Measurements from ENCODE around the gene FUBP1.
"Not testable (repeated sequence)": the region's sequence is repeated elsewhere in the genome, so short reads cannot be mapped to it uniquely, and the experiment has no call there.

FUBP1 gene

GRCh38 chr1:77978969-77979876 is at the start of gene FUBP1:
TSS of gene FUBP1 (minus strand) at chr1:77979072. CDS start at chr1:77979004, 68 bp downstream.
- TF ChIP-seq CTCF (conservative IDR thresholded peaks at IDR 0.05), result peak; percentile 80
- H3K27ac ChIP-seq, result peak within 1 kb of the TSS; percentile 98

GRCh38 chr1:78021134-78021533 is 42.3 kb upstream of the FUBP1 start:
- not testable (repeated sequence) for H3K27ac ChIP-seq

- TF ChIP-seq CTCF (conservative IDR thresholded peaks at IDR 0.05), result no peak
- no peak overlapping the region for H3K27ac ChIP-seq
Observed at GRCh38 chr1:78019024-78019423, 40.2 kb upstream of the FUBP1 start.

- H3K27ac ChIP-seq, result no peak overlapping the region
- no peak for TF ChIP-seq CTCF (conservative IDR thresholded peaks at IDR 0.05)
Observed at GRCh38 chr1:78015148-78015547, 36.3 kb upstream of the FUBP1 start.

GRCh38 chr1:78011050-78011449 is 32.2 kb upstream of the FUBP1 start:
- no peak for TF ChIP-seq CTCF (conservative IDR thresholded peaks at IDR 0.05)
- no peak overlapping the region for H3K27ac ChIP-seq

GRCh38 chr1:78009836-78010235 is 31.0 kb upstream of the FUBP1 start:
- no peak overlapping the region for H3K27ac ChIP-seq
- TF ChIP-seq CTCF (conservative IDR thresholded peaks at IDR 0.05), result no peak

- no peak for TF ChIP-seq CTCF (conservative IDR thresholded peaks at IDR 0.05)
- H3K27ac ChIP-seq, result no peak overlapping the region
Observed at GRCh38 chr1:78009276-78009675, 30.4 kb upstream of the FUBP1 start.

- H3K27ac ChIP-seq, result no peak overlapping the region
Observed at GRCh38 chr1:78007677-78008341, 28.9 kb upstream of the FUBP1 start.

More at GRCh38 chr1:78007677-78008341, 28.9 kb upstream of the FUBP1 start:
- TF ChIP-seq CTCF (conservative IDR thresholded peaks at IDR 0.05), result no peak
